Hematopoietic multipotent progenitor cell (in vitro differentiated cells): ENCODE results near the gene LPP. TPM values are rescaled to one million over a fixed set of nuclear protein-coding genes. Genes with fewer than 3 reads are reported as not detected.

Experiments
- DNase-seq, 3 donors: peaks; one replicate each; pipeline ENCODE4 v3.0.0-alpha.2; 2011 to 2015; ENCODE audit warnings: low read depth in 2 of 3, low spot score in 2 of 3
- total RNA-seq: library from RNA; depleted of rRNA; stranded (reverse); fragments of >200 nt; gene quantifications from one replicate; pipeline ENCODE4 v1.2.3, GENCODE V29; 2012

Gene LPP
- total RNA-seq, 1 donor, result 11.6 TPM

DNA sequence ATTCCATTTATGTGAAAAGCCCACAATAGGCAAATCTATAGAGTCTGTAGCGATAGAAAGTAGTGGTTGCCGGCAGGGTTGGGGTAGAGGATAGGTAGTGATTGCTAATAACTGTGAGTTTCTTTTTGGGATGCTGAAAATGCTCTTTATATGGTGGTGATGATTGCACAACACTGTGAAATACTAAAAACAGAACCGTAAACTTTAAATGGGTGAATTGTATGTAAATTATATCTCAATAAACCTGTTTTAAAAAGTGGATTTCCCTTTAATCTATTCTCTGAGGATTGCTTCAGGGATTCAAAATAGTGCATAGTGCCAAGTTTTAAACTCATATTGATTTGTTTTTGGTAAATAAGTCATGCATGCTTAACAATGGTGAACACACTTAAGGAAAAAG, 140.2 kb downstream of the LPP start:
- no peak for DNase-seq

DNA sequence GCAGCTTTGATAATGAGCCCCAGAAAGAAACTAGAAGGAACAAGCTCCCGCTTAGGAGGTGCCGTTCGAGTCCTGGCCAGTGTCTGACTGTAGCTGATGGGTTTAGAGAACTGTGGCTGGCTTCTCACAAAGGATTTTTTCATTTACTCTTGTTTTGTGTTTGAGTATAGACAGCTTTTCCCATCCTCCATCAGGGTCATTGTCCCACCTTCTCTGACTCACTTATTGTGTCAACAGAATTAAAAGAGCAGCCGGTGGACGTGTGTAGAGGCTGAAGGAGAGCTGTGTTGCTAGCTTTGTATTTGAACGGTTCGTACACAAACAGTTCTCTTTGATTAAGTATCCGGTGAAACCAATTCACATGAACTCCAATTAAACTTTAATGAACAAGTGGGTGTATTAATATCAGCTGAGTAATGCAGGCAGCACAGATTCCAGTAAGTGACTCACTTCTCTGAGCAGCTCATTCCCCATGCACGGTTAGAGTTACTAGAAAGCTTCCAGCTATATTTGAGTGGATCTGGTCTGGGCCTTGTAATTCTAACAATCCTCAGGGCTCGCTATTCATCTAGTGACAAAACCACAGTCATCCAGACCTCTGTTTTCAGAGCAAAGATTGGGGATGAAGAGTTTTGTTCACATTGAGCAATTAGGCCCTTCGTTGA, 141.0 kb downstream of the LPP start:
- no peak for DNase-seq

DNA sequence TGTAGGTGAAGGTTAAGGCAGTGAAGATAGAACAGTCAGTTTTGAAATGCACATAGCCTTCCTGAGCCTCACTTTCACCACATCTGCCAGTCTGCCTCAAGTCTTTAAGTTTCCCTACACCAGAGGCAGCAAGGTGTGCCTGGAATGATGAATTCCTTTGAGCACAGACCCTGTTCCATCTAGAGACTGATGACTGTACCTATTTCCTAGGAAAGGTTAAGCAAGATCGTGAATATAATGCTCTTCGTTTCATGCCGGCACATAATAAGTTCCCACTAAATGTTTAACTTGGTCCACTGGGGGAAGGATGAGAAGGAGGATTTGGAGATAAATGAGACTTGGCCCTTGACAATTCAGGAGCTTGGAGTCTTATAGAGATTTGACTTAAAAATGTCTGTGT, 141.9 kb downstream of the LPP start:
- no peak for DNase-seq

DNA sequence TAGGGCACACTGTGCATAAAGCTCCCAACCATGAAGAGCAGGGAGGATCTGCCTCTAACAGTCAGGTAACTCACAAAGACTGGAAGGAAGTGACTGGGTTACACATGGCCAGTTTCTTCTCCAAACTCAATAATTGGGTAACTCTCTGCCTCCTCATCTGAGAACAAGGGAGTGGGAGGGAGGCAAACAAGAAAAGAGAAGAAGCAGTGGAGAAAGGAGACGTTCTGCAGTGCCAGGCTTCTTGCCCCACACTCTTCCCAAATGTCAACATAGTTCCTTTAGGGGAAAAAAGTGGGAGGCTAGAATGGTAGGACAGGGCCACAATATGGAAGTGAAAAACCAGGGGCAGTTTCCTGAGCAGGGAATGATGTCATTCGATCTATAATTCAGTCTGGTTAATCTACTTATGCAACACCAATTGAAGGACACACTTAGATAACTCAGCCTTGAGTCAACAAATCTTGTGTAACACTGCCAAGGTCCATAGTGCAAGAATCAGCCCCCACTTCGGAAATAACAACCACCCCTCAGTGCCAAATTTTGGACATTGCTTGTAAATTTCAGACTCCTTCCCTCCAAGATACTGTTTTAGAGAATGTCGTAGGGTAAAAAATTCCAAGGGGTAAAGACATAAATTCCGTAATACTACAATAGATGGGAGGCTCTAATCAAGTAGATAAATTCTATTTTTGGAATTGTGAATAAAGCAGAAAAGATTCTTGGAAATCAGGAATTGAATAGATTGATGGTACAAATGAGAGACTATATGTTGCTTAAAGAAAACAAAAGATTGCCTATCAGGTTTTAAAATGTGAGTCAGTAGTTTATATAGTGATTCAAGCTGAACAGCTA, 143.0 kb downstream of the LPP start:
- no peak for DNase-seq

DNA sequence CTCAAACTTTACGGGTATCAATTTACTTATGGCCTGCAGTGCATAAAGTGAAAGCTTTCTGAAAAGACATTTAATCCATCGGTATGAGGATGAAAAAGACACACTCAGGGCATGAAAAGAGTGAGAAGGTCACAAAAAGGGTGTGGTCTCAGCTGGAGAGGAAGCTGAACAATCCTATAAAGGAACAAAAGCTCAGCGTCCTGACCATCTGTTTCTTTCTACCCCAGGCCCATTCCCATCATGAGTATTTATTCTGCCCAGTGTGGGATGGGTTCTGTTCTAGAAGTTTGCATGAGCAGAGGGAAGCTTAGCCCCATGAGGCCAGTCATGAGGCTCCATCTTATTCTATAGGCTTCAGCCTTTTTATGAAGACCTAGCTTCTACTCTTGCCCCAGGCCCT, 144.6 kb downstream of the LPP start:
- DNase-seq, result no peak

DNA sequence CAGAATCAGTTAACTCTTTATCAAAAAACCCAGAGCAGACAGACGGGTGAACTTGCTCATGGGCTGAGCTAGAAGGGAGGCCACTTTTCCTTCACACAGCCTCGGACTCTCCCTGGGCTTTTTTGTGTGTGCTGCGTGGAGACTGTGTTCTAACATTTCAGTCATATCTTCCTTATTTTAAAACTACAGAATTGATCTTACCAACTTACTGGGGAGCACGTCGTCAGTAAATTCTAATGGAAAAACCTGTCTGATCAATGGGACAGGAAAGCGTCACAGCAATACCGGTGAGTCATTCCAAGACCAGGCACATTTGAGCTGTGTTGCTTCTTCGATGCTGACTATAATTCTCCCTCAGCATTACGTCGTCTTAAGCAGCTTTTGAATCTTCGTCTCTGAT, 145.1 kb downstream of the LPP start:
- no peak for DNase-seq

DNA sequence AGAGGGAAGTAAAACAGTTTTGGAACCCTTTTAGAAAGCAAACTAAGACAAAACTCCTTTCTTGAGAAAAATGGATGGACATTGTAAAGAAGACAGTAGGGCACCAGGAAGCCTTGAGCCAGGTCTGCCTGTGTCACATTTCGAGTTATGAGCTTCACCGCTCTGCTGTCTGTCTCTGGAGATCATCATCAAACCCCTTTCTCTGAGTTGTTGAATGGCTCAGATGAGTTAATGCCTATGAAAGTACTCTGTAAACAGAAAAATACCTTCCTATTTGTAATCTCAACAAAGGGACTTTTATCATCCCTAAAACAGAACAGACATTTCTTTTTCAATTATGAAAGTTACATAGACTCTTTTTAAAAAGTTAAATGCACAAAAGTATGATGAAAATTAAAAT, 145.8 kb downstream of the LPP start:
- no peak for DNase-seq

DNA sequence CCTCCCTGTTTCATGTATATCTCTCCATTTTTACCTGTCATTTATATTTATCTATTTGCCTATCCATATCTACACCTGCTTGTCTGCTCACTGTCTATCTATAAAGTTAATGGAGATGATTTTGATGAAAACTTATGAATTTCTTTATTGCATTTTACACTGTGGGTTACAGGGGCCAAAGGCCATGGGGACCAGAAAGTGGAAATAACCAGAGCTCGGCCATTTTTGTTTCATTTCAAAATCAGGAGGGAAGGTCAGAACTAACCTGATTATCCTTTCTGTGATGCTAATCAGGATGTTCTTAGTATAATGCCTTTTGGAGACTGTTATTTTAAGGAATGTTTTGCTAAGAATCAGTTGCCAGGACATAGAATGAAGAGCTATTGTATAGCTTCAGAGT, 147.2 kb downstream of the LPP start:
- DNase-seq, result no peak

DNA sequence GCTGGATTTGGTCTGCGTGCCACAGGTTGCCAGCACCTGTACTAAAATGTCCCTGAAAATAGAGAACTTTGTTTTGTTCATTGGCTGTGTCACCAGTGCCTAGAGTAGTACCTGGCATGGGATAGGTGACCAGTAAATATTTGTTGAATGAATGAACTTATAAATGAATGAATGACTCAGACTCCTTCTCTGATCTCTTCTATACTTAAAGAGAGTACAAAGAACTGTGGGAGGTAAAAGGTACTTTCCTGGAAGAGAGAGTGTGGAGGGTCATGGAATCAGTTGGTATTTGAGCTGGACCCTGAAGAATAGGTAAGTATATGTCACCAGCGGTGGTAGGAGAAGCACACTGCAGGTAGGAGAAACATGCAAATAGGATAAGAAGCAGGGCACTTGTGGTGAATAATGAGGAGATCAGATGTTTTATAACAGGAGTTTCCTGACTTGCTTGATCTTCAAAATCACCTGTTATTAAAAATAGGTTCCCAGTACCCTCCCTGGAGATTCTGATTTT, 149.4 kb downstream of the LPP start:
- DNase-seq, result no peak

DNA sequence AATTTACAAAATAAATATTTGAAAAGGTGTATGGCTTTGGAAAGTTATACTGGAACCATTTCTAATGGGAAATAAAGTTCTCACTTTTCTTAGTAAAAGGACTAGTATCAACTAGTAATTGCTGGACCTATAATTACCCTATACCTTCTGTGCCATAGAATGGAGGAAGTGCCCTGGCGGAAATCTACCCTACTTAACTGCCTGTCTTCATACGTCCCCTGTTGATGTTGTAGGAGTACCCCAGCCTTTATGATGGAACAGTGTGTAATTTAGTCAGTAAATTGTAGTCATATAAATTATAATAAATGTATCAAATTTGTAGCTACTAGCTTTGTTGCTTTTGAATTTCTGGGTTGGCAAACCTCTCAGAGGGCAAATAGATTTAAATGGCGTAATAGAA, 149.9 kb downstream of the LPP start:
- no peak for DNase-seq

DNA sequence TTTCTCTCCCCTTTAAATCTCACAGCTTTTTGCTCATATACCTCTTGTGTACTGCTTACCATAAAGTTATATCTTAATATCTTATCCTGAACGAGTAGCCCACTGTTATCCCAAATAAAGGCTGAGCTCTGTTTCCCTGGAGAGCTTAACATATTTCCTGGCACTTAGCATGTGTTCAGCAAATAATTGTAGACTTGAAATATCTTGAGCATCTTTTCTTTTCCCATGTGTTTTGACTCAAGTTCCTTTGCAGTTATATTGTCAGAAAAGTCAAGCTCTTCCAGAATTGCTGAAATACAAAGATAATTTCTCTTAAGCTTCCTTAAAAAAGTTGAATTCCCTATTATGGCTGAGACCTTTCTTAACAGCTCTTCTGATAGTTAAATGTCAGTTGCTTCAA, 150.5 kb downstream of the LPP start:
- no peak for DNase-seq

DNA sequence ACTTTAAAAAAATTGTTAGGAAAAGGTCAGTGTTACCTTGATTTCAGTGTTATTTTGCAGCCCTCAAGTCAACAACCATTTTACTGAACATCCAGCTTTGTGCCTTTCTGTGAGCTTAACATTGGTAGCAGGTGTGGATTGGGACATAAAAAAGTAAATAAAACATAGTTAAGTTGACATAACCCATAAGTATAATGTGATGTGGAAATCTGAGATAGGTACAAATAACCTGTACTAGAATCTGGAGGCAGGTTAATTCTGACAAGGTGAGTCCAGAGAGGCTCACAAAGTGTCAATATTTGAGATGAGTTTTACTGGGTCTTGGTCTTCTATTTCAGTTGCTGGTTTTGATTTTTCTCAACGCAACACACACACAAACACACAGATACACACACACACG, 151.3 kb downstream of the LPP start:
- no peak for DNase-seq

DNA sequence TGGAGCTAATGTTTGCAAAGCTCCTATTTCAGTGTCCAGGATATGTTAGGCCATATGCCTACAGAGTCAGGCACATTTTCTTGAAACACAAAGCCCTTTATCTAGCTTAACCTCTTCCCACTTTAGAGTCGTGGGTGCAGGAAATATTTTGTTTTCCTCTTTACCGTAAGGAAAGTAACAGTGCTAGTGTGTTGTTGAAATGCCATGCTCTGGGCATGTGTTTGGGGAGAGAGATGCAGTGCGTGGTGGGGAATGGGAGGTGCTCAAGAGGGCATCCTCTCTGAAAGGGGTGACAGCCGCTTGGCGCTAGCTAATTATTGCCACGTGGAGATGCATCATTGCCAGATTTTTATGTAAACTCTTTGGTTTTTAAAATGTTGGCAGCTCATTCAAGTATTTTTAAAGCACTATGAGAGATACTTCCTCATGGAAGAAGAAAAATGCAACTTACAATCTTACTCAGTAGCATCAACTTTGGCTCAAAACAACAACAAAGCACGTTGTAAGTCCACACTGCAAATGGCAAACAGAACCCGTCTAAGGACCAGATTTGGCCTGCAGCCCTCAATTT, 152.6 kb downstream of the LPP start:
- DNase-seq, result no peak

DNA sequence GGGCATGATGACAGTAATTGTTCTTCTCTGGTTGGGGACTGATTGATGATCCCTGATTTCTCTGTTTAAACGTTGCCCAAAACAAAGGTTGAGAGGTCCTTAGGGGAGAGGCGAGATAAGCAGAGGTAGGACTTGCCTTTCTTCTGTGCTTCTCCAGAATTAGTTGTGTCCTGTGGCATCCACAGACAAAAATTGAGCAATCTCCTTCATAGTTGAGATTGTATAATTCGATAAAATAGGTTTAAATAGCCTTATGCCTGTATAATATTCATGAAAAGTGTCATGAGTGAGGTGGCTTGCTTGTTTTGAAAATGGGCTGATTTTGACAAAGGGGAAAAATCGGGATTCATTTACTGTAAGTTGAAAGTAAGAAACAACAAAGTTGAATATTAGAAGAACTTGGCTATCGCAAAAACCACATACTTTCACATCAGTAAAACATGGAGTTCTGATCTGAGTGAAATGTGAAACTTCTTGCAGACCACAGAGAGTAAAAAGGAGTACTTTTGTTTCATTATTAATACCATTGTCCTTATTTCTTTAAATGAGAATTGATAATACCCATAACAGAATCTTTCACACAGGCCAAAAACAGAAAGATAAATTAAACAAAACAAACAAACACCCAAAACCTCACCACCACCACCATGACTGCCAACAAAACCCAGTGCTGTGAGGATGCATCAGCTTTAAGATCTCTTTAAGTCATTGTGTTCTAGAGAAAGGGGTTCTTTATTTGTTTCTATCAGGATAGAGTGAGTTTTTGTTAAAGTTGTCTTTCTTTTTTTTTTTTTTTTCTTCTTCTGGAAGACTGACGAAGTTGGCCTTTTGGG, 155.7 kb downstream of the LPP start:
- DNase-seq, result no peak

DNA sequence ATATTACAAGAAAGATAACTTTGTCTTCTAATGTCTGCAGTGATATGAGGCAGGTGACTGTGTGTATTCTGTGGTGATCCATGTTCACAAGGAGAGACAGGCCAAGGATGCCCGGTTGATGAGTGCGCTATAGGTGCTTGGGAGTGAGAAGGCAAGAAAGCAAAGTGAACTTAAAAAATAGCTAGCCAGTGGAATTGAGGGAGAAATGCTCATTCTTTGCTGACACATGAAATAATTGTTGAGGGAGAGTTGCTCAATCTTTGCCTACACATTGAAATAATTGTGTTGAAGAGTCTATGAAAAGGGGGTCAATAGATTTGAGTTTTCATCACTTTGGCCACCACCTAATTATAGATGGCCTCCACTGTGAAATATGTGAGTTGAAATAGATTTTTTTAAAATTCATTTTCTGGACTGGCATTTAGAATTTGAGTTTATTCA, 156.3 kb downstream of the LPP start:
- DNase-seq, result no peak

DNA sequence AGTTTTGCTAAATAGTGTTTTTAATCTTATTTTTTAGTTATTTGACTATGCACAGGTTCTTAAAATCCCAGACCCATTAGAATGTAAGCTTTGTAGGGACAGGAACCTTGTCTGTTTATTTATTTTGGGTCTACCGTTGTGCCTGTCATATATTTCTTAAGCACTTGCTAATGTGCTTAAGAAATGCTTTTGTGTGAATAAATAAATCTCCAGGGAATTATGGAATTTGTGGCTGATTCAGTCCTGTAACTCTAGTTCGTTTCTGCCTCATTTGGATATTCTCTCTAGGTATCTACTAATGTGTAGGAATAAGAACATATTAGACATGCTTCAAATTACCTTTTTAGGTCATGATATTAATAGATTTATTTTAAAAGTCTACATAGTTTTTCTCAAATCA, 161.6 kb downstream of the LPP start:
- DNase-seq, result no peak

DNA sequence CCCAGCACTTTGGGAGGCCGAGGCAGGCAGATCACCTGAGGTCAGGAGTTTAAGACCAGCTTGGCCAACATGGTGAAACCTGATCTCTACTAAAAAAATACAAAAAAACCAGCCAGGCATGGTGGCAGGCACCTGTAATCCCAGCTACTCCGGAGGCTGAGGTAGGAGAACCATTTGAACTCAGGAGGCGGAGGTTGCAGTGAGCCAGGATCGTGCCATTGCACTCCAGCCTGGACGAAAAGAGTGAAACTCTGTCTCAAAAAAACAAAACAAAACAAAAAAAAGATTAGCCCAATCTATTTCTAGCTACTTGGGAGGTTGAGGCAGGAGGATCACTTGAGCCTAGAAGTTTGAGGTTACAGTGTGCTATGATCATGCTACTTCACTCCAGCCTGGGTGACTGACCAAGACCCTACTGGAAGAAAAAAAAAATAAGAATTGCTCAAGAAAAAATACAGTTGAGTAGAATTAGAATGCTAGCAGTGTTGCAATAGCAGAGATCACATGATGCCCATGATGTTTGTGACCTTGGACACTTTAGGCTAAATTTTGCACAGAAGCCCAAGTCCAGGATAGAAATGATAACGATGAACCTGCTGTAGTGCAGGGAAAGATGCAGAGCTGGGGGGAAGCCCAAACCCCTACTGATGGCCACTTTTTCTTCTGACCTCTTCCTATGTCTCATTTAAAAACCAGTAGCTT, 162.2 kb downstream of the LPP start:
- no peak for DNase-seq

DNA sequence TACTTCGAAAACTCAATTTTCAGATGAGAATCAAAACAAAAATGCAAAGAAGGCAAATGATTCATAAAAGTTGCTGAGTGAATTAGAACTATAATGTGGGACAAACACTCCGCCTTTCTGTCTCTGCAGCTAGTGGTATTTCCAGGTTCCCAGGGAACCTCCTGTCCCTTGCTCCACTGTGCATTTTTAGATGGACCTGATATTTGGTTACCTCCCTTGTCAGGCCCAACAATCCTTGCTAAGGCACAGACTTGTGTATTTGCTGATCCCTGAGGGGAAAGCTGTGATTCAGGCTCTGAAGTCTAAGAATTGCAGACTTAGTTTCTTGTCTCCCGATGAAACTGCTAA, 162.7 kb downstream of the LPP start:
- no peak for DNase-seq

DNA sequence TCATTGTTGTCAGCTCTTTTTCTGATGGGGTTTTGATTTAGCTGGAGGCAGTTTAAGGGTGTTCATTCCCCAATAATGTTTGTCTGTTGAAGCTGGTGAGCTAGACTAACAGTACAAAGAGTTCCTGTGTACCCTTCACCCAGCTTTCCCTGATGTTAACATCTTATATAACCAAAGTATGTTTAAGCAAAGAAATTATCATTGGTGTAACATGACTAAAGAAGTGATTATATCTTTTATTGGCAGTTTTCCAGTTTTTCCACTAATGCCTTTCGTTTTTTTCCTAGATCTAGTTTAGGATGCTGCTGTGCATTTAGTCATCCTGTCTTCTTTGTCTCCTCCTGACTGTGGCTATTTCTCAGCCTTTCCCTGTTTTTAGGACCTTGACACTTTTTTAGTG, 165.6 kb downstream of the LPP start:
- no peak for DNase-seq

DNA sequence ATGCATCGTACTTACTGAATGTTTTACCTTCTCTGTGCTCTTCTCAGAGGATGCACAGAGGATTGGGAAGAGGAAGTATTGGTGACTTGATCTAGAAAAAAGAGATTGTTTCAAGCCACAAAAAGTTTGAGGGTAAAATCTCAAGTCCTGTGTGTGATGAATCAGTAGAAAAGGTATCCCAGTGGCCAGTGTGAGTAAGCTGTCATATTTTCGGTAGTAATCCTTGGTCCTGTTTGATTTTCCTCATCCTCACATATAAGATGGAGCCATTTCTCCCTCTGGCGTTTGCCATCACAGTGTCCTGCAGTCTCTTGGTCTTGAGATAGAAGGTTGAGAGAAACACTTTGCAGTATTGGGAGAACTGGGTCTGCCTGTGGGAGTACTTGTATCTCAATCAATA, 166.8 kb downstream of the LPP start:
- no peak for DNase-seq
